ENCODE results near the gene TNNI3K. TPM values are rescaled to one million over a fixed set of nuclear protein-coding genes. Genes with fewer than 3 reads are reported as not detected.

Gene TNNI3K
- total RNA-seq, 2 donors from 2014 or later = 0.59 to 0.96 TPM

DNA sequence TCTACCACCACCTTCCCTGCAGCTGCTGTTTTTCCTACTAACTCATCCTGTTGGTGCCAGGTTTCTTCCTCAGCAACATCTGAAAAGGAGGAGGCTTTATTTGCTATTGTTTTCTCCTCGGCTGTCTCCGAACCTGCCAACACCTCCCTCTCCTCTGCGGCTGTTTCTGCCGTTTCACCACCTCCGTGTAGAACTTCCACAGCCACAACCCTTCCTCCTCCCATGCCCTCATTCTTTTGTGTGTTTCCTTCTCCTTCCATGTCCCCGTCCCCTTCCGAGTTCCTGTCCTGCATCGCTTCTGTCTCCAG lies 336.3 kb downstream of the TNNI3K start:
- H3K27me3 ChIP-seq = no peaks in the 10 kb centered on the region
- H3K9ac ChIP-seq (ENCODE audit: low read depth in 2 of 2, low read length in 2 of 2) = no peak overlapping the region
- TF ChIP-seq, protein P1, sequence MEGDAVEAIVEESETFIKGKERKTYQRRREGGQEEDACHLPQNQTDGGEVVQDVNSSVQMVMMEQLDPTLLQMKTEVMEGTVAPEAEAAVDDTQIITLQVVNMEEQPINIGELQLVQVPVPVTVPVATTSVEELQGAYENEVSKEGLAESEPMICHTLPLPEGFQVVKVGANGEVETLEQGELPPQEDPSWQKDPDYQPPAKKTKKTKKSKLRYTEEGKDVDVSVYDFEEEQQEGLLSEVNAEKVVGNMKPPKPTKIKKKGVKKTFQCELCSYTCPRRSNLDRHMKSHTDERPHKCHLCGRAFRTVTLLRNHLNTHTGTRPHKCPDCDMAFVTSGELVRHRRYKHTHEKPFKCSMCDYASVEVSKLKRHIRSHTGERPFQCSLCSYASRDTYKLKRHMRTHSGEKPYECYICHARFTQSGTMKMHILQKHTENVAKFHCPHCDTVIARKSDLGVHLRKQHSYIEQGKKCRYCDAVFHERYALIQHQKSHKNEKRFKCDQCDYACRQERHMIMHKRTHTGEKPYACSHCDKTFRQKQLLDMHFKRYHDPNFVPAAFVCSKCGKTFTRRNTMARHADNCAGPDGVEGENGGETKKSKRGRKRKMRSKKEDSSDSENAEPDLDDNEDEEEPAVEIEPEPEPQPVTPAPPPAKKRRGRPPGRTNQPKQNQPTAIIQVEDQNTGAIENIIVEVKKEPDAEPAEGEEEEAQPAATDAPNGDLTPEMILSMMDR (IDR thresholded peaks at IDR 0.05) = no peak
- DNase-seq = no peak
- no peaks in the 10 kb centered on the region for H3K4me1 ChIP-seq
- no peak overlapping the region for H3K27ac ChIP-seq
- no peaks in the 10 kb centered on the region for H3K9me3 ChIP-seq
- intact Hi-C loops (cut with DNase I) = no loop called here
- no peaks in the 10 kb centered on the region for H3K36me3 ChIP-seq
- H3K4me3 ChIP-seq = no peak overlapping the region

DNA sequence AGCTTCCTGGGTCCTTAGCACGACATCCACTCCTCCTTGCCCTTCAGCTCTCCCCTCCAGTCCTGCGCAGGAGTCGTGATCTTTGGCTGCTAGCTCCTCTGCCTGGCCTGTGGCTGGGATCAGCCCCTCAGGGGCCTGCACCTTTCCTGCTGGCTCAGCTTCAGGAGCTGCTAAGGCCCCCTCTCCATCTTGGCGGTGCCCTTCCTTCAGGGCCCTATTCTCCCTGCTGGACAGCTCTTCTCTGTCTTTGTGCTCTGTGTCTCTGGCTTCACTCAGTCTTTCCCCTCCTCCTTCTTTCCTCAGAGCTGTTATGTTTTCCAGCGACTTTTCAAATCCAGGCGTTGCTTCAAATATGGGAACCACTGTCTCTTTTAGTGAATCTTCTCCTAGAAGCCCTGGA lies 336.7 kb downstream of the TNNI3K start:
- no peak for DNase-seq
- intact Hi-C loops (cut with DNase I) = no loop called here
- Histone ChIP-seq H3K4me3 (no peak overlapping the region), H3K9me3 (no peaks in the 10 kb centered on the region), H3K4me1 (no peaks in the 10 kb centered on the region), H3K36me3 (no peaks in the 10 kb centered on the region), H3K27me3 (no peaks in the 10 kb centered on the region), H3K9ac (ENCODE audit: low read depth in 2 of 2, low read length in 2 of 2) (no peak overlapping the region), H3K27ac (no peak overlapping the region)
- TF ChIP-seq, protein P1 (IDR thresholded peaks at IDR 0.05) = no peak

DNA sequence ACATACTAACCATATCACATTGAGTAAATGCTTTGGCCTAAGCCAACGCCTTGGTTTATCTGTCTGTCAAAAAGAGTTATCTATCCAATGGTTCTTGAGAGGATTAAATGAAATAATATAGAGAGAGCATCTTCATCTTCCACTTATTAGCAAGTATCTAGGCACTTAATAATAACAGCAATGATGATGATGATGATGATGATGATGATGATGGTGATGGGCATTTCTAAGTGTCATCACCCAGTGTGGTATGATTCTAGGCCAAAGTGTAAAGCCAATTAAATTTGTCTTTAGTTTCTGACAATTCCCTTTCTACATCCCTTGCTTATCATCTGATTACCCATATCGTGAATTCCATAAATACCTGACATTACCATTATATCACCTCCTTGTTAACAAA lies 342.9 kb downstream of the TNNI3K start:
- Histone ChIP-seq H3K27ac (no peak overlapping the region), H3K36me3 (no peaks in the 10 kb centered on the region), H3K9ac (ENCODE audit: low read depth in 2 of 2, low read length in 2 of 2) (no peak overlapping the region), H3K9me3 (no peaks in the 10 kb centered on the region), H3K4me3 (no peak overlapping the region), H3K4me1 (no peaks in the 10 kb centered on the region), H3K27me3 (no peaks in the 10 kb centered on the region)
- TF ChIP-seq, protein P1 (IDR thresholded peaks at IDR 0.05) = no peak
- intact Hi-C loops (cut with DNase I) = no loop called here
- DNase-seq = no peak

DNA sequence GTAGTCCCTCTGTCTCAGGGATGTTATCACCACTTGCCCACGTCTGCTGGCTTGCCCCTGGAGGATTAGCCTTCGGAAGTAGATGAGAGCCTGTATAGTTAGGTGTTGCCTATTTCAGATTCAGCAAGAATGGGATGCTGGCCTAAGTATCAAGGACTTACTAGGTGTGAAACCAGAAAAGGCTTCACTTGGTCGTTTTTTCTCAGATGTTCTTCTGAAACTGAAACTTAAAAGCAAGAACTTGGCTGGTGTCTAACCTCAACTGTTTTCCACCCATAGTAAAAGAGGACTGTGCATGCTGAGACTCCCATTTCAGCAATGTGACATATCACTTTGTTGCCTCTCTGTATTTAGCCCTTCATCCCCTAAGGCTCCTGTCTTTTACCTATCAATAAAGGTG lies 344.2 kb downstream of the TNNI3K start:
- no peaks in the 10 kb centered on the region for H3K27me3 ChIP-seq
- no peaks in the 10 kb centered on the region for H3K36me3 ChIP-seq
- H3K9me3 ChIP-seq = no peaks in the 10 kb centered on the region
- no peak overlapping the region for H3K27ac ChIP-seq
- intact Hi-C loops (cut with DNase I) = no loop called here
- TF ChIP-seq, protein P1 (IDR thresholded peaks at IDR 0.05) = no peak
- no peak for DNase-seq
- H3K9ac ChIP-seq (ENCODE audit: low read depth in 2 of 2, low read length in 2 of 2) = no peak overlapping the region
- H3K4me1 ChIP-seq = no peaks in the 10 kb centered on the region
- no peak overlapping the region for H3K4me3 ChIP-seq

DNA sequence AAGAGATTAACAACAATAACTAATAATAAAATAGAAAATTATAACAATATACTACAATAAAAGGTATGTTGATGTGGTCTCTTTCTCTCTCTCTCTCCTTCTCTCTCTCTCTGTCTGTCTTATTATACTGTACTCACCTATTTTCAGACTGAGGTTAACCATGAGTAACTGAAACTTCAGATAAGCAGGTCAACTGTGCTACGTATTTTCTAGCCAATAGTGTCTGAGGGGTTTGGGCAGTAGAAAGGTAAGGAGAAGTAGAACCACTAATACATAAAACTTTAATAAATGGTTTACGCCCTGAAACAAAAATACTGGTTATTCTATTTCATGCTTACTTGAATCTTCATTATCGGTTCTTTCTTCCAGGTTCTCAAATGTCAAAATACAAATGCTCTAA lies 348.2 kb downstream of the TNNI3K start:
- Histone ChIP-seq H3K27me3 (no peaks in the 10 kb centered on the region), H3K4me1 (no peaks in the 10 kb centered on the region), H3K36me3 (no peaks in the 10 kb centered on the region), H3K4me3 (no peak overlapping the region), H3K9me3 (no peaks in the 10 kb centered on the region), H3K27ac (no peak overlapping the region), H3K9ac (ENCODE audit: low read depth in 2 of 2, low read length in 2 of 2) (no peak overlapping the region)
- TF ChIP-seq, protein P1 (IDR thresholded peaks at IDR 0.05) = no peak
- intact Hi-C loops (cut with DNase I) = no loop called here
- no peak for DNase-seq

DNA sequence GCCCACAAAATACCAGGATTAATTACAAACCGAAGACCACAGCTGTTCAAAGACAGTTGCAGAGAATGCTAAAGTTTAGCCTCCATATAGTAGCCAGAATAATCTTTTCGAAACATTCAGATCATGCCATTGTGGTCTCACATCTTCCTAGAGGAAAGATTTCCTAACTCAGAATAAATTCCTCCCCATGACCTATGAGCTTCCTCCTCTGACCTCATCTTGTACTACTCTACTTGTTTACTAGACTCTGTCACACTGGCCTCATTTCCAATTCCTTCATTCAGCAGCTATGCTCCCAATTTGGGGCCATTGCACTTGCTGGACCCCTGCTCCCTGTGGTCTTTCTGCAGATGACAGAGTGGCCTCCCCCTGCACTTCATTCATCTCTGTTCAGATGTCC lies 349.0 kb downstream of the TNNI3K start:
- TF ChIP-seq, protein P1 (IDR thresholded peaks at IDR 0.05) = no peak
- H3K27ac ChIP-seq = no peak overlapping the region
- H3K4me1 ChIP-seq = no peaks in the 10 kb centered on the region
- no peak overlapping the region for H3K4me3 ChIP-seq
- intact Hi-C loops (cut with DNase I) = no loop called here
- H3K36me3 ChIP-seq = no peaks in the 10 kb centered on the region
- DNase-seq = no peak
- H3K27me3 ChIP-seq = no peaks in the 10 kb centered on the region
- H3K9me3 ChIP-seq = no peaks in the 10 kb centered on the region
- no peak overlapping the region for H3K9ac ChIP-seq (ENCODE audit: low read depth in 2 of 2, low read length in 2 of 2)

Data from colonic mucosa (tissue), 4 donors.